Gastrocnemius medialis (tissue), 4 donors: ENCODE data around the gene MNAT1.

ENCODE experiments used
- POLR2A ChIP-seq, 2 donors: fragments of 450-650 bp; IDR thresholded peaks; one replicate each; pipeline ENCODE4 v1.6.1; 2017; ENCODE audit warnings: antibody characterized with exemption in 2 of 2, mild to moderate bottlenecking in 2 of 2, moderate library complexity in 2 of 2
- TF ChIP-seq, protein P1 (sequence below), 5 experiments: fragments of 450-650 bp in 3 of 5; fragments of 200-600 bp in 2 of 5; sonication (generic) in 2 of 5; IDR thresholded peaks in 4 of 5; conservative IDR thresholded peaks in 1 of 5; 1 replicate in 4 of 5; 2 replicates in 1 of 5; pipeline ENCODE4 v1.5.1; 2016 to 2019; ENCODE audit warnings: antibody characterized with exemption in 5 of 5, mild to moderate bottlenecking in 3 of 5, moderate library complexity in 3 of 5

DNA sequence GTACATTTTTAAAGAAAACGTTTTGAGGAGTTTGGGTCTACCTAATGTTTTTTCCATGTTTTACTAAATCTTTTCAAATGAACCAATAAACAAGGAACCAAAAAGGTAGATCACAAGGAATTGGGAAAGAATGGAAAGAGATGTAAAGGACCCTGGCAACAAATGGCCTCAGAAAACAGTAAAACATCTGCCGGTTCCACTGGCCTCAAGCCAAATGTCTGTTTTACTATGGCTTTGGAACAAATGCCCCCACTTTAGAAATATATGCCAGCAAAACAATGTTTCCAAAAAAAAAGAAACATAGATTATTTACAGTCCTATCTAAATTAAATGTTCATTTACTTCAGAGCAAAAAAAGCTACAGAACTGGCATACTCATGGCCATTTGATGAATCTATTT, 243.3 kb downstream of the MNAT1 start:
- TF ChIP-seq, protein P1, sequence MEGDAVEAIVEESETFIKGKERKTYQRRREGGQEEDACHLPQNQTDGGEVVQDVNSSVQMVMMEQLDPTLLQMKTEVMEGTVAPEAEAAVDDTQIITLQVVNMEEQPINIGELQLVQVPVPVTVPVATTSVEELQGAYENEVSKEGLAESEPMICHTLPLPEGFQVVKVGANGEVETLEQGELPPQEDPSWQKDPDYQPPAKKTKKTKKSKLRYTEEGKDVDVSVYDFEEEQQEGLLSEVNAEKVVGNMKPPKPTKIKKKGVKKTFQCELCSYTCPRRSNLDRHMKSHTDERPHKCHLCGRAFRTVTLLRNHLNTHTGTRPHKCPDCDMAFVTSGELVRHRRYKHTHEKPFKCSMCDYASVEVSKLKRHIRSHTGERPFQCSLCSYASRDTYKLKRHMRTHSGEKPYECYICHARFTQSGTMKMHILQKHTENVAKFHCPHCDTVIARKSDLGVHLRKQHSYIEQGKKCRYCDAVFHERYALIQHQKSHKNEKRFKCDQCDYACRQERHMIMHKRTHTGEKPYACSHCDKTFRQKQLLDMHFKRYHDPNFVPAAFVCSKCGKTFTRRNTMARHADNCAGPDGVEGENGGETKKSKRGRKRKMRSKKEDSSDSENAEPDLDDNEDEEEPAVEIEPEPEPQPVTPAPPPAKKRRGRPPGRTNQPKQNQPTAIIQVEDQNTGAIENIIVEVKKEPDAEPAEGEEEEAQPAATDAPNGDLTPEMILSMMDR (IDR thresholded peaks at IDR 0.05 in 4 of 5, conservative IDR thresholded peaks at IDR 0.05 in 1 of 5), result no peak
- TF ChIP-seq POLR2A (IDR thresholded peaks at IDR 0.05), result no peak
